Stimulated activated CD8-positive, alpha-beta memory T cell treated with anti-CD3 and anti-CD28 coated beads, Interleukin-12 subunit alpha, Interleukin-12 subunit beta, amount 100 ng/mL, for 24 hours (primary cell): ENCODE data around the gene NRGN.
A peak's percentile ranks its signal among the peaks of the same experiment; 100 is the strongest.

ENCODE experiments used
- DNase-seq: peaks from one replicate; pipeline ENCODE4 v3.0.0-alpha.2; 2020; ENCODE audit errors: extremely low read depth

Gene NRGN

DNA sequence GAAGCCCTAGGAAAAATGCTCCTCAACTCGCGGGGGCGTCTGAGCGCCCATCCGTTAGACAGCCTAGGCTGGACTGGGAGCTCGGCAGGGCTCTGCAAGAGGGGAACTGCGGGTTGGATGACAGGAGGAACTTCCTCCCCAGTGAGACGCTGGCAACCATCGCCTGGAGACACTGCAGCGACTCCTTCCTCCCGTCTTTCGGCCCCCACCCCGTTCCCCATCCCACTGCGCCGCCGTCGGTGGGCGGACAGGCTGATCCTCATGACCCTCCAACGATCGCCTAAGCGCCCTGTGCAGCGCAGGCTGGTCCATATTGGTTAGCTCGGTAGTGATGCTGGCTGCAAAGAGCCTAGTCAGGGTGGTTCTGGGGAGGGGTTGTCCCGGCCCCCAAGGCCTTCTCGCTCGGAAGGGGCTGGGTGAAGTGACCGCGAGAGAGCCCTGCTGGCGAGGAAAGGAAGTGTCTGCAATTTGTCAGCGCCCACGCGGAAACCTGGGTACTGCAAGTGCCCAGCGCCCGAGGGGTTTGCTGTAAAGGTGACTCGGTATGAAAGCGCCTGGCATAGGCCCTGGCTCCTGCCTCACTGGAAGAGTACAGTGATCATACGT lies 638 bp downstream of the NRGN start:
- no peak for DNase-seq

DNA sequence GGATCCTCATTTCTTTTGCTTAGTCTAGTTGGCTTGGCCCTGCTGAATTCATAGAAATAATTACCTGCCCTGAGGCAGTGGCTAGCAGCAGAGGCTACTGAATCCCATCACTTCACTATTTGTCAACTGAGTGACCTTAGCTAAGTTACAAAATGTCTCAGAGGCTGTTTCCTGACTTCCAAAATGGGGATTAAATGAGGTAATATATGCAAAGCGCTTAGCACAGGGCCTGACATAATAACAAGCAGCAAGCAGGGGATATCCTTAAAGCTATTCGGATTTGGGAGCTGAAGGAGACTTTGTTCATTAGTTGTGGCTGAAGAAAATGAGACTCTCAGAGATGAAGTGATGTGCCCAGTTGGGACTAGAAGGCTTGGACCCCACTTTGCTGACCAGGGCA lies 2.8 kb downstream of the NRGN start:
- DNase-seq: no peak

DNA sequence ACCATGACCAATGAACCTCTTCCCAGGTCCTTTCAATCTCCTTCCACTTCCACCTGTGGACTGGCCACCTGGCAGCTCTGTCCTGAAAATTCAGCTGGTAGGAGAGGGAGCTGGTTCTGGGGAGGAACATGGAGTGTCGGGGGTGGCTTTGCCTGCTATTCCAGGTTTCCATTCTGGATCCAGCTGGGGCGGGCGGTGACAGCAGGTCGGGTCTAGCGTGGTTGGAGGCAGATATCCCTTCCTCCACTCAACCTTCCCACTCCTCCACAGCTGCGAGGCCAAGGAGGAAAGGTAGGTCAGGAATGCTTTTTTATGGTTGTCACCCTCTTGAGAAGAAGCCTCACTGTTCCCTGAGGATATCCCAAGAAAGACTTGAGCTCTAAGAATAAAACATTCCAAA lies 3.3 kb downstream of the NRGN start:
- no peak for DNase-seq

DNA sequence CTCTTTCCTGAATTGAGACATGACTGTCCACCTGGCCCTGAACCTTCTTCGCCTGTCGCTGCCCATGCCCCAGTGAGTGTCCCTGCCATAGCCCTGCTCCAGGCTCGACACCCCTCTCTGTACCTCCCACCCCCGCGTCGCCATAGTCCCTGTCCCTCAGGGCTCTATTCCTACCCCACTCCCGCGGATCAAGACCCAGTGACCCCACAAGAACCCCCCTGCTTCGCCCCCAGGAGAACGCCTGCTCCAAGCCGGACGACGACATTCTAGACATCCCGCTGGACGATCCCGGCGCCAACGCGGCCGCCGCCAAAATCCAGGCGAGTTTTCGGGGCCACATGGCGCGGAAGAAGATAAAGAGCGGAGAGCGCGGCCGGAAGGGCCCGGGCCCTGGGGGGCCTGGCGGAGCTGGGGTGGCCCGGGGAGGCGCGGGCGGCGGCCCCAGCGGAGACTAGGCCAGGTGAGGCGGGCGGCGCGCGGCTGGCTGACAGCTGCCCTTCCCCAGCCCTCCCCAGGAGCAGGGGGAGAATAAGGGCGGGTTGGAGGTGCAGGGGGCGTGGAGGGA lies 5.6 kb downstream of the NRGN start:
- DNase-seq: no peak

DNA sequence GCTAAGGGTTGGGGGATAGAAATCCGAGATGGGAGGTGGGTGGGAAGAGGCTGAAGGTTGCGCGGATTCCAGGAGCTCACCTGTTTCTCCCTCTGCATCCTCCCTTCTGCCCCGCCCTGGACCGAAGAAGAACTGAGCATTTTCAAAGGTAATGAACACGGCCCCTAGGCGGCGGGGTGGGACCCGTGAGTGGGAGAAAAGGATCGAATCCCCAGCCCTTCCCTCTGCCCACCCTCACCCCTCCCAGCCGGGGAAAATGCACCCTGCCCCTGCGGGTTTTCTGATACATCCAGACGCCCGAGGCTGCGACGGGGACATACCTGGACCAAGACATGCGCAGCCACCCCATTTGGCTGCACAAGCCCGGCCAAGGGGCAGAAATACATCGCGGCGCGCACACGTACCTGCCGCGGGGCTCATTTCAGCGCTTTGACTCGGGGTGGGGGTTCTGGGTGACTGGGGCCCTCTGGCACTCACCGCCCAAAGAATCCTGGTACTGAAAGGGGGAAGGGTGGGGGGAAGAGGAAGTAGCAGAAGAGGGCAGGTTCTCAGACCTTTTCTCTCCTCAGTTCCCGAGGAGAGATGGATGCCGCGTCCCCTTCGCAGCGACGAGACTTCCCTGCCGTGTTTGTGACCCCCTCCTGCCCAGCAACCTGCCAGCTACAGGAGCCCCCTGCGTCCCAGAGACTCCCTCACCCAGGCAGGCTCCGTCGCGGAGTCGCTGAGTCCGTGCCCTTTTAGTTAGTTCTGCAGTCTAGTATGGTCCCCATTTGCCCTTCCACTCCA lies 6.3 kb downstream of the NRGN start:
- no peak for DNase-seq

DNA sequence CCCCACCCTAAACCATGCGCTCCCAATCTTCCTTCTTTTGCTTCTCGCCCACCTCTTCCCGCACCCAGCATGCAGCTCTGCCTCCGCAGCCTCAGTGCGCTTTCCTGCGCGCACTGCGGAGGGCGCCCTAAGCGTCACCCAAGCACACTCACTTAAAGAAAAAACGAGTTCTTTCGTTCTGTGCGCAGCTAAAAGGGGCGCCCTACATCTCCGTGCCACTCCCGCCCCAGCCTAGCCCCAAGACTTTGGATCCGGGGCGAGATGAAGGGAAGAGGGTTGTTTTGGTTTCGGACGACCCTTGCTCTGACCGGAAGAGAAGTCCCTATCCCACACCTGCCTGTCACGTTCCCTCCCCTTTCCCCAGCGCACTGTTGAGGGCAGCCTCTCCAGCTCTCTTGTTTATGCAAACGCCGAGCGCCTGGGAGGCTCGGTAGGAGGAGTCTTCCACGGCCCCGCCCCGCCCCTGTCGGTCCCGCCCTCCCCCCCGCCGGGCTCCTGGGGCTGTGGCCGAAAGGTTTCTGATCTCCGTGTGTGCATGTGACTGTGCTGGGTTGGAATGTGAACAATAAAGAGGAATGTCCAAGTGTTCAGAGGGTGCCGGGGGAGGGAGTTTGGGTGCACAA lies 7.0 kb downstream of the NRGN start:
- DNase-seq: peak; percentile 52

DNA sequence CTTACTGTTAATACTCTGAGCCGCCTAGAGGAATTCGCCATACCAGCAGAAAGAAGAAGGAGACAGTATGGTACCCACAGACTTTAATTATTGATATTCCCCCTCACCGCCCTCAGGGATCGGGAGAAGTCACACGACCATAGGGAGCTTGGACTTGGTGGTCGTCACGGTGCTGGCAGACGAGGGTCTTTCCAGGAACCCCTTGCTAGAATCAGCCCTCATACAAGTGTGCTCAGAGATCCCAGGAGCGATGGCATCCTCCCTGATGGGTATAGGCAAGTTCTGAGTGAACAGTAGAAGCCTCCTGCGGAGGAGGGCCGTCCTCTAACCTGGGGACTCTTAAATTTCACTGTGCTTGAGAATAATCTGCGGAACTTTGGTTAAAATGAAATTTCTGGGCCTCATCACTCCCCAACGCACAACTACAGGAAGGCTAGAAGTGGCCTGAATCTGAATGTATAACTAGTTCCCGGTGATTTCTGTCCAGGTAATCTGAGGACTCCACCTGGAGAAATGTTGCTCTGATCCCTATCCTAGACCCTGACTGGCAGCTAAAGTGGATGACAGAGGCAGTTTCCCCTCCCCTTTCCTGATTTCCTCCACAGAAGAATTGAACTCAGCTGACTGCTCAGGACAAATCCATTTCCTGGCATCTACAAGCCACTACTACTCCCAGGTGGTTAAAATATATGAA lies 7.8 kb downstream of the NRGN start:
- no peak for DNase-seq

DNA sequence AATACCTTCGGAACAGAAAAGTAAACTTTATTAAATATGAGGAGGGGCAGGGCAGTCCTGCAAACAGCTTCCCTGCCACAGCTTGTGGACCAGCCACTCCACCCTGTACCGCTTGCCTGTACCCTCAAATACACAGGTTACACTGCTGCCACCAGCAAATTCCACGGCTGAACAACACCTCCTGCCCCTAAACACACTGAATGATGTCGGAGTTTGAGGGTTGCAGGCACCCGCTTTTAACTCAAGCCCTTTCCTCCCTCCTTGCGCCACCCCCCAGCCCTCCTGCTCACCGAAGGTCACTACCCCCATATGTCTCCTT lies 8.3 kb downstream of the NRGN start:
- DNase-seq: no peak

DNA sequence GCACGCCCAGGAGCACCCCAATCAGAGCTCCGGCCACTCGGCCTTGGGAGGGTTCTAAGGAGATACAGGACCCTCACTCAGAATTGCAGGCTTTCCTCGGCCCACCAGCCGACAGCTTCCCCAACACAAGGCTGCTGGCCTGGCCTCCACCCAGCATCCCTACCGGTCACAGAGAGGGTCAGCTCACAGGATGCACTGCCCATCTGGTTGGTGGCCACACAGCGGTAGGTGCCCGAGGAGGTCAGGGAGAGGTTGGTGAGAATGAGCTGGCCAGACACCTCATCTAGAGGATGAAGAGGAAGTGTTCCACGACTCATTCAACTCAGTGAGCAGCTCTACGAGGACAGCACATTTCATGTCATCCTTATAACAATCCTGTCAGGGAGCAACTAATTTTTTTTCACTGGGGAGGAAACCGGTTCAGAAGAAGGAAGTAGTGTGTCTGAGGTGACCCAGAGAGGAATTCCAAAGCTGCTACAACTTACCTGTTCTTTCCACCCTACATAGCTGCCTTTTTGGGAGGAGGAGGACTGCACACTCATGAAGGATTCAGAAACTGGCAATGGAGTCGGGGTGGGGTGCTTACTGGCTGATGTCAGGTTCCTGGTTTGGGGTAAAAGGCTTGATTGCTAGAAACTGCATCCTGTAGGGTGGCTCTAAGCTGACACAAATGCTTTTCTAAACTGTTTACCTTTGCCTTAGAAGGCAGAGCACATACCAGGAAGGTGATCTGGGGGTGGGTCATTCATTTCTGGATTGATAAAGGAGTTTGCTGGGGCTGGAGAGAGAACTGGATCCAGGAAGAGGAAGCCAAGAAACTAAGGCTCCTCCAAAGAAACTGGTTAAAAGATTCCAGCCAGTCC lies 9.0 kb downstream of the NRGN start:
- no peak for DNase-seq

DNA sequence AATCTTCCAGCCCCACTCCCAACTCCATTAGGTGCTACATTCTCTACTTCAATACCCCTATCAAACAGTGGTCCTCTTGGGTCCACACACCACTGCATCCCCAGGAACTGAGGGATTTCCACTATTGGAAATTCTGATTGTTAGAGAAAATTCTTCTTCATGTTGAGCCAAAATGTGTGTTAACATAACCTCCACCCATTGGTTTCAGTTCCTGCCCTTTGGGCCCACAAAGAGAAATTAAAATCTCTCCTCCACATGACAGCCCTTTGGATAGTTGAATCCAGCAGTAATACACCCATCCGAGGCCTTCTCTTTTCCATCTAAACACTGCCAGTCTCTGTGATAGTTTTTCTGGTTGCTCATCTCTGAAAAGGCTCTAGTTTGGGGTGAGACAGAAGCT lies 10.2 kb downstream of the NRGN start:
- no peak for DNase-seq

DNA sequence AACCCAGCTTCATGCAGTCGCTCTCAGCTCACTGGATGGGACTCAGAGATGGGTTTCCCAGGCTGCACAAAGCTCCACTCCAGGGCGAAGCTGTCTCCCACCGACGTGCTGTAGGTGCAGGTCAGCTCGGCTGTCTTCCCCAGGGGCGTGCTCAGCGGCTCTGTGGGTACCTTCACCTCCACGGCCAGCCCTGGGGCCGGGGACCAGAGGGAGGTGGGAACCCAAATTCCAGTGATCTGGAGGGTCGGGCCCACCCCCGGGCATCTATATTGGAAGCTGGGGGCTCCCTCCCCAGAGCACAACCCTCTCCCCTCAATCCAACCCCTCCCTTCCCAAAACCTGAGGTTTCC lies 11.6 kb downstream of the NRGN start:
- no peak for DNase-seq

DNA sequence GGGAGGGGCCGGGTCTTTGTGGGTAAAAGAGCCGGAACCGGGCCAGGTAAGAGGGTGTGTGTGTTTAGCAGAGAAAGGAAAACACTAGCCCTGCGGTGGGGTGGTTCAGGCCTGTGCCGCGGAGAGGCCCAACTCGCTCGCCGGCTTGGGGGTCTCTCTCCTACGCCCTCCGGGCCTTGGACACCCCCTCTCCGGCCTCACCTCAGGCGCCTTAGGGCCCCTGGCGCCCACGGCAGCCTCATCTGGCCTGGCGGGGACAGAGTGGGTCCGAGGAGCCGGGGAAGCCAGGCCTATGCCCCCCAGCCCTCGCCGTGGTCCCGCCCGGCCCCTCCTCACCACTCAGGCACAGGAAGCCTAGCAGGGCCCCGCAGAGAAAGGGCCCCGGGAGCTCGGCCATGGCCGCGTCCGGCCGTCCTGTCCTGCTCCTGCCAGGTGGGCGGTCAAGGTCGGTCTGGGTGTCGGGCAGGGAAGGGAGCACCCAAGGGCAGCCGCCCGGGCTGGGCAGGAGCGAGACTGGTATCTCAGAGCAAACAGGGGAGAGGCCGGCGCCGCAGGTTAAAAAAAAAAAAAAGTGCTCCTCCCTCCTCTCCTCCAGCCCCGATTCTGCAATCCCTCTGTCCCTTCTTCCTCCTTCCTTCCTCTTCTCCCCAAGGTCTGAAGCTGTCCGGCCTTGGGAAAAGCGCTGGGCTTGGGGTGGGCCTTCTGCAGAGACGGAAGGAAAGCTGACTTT lies 12.2 kb downstream of the NRGN start, which contains the start of gene VSIG2:
VSIG2 (minus strand) TSS at position 515 of the 730 bp plus-strand sequence; CDS start at position 397, 118 bp downstream.
- DNase-seq: no peak

DNA sequence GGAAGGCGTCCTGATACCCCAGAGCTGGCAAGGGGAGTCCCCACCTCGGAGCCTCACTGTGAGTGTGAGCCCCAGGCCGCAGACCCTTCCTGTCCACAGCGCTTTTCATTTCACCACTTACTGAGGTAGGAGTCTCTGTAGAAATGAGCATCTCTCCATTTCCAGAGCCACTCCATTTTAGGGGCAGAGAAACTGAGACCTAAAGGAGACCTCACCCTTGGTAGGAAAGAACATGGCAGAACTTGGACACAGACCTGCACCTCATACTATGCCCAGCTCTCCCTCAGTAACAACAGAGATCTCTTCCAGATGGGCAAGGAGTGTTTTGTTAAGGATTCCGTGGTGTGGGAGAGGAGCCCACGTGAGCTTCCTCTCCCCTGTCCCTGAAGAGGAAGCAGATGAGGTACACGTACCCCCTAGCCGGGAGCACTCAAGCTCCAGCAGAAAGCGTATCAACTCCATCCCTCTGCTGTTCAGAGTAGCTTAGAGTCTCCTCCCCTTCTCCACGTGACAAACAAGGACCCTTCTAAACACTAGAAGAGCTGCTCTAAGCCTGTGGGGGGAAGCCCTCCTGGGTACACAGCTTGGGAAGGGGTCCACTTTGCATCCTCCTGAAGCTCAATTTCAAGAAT lies 12.8 kb downstream of the NRGN start:
- DNase-seq: no peak

DNA sequence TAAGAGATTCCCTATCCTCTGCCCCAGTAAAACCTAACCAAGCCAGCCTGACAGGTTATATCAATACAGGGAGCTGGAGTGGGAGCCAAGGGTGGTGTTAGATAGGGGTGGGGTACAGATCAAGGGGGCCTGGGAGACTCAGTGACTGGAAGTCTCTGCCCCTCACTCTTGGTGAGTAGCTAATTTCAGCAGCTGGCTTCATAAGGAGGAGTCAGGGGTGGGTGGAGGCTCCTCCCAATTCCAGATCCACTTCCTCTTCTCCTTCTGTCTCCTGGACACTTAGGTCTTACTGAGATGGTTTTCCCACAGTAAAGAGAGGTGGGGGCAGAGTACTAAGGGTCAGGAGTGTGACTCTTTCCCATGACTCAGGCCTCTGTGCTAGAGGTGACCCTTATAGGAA lies 13.5 kb downstream of the NRGN start:
- DNase-seq: no peak

DNA sequence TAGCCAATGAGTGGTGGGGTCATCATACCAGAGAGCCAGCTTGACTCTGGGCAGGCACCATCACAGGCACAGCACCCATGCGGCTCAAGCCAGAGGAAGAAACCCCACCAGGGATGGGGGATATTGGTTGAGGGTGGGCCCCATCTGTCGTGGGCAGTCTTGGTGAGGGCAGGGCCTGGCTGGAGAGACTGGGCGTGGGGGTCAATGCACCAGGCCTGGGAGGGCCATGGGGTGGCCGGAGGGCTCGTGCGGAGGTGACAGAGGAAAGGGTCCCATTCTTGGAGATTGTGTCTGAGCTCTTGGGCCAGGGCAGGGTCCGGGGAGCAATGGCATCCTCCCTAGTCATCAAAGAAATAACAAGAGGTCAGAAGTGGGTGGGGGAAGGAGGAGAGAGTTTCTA lies 13.9 kb downstream of the NRGN start:
- no peak for DNase-seq

DNA sequence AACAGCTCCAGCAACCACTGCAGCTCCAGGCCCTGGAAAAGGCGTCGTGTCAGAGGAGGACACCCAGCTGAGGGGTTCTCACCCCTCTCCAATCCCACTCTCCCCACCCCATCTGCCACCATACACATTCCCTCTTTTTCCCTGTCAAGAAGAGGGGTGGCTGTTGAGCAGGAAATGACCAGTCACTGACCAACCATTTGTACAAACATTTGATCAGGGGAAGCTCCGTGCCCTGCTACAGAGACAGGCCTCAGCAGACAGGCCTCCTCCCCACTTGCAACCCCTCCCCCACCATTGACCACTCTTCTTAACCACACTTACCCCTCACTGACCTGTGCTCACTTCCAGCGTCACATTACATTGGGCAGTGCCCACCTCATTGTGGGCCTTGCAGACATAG lies 14.6 kb downstream of the NRGN start:
- no peak for DNase-seq

DNA sequence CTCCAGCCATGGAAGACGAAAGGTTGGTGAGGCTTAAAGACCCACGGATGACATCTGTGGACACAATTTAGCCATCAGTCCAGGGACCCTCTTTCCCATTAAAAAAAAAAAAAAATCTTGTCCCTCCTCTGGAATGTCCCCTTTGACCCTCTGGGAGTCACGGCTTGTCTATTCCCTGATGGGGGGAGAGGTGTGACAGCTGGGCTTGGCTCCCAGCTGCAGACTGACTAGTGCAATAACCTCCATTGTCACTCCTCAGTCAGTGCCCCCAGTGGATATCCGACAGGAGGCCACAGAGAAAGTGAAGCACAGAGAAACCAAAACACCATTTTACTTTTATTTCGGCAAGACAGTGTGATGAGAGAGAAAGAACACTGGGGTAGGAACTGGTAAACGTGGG lies 15.0 kb downstream of the NRGN start:
- DNase-seq: no peak

DNA sequence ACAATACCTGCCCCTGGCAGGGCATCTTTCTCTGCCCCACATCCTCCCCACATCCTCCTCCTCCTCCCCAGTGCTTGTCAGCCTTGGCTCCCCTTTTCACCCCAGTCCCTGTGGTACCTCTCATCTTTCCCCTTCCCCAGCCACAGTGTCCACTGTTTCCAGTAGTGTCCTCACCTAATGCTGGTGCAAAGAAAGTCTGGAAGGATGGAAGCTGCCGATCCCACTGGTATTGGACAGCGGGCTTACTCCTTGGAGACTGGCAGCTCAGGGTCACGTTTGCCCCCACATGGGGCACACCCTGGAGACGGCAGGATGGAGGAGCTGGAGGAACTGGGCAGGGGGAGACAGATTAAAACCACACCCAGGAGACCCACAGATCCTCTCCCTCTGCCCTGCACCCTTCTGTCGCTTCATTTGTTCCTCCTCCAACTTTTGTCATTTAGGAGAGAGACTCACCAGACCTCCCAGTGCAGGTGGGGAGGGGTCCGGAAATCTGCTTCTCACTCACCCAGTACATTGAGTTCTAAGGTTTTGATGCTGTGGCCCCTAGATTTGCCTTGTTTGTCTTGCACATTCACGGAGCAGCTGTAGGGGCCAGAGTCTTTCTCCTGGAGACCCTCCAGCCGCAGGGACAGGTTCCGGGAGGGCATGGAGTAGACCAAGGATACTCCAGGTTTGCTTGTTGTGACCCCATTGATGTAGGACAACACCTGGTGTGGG lies 16.5 kb downstream of the NRGN start:
- no peak for DNase-seq

DNA sequence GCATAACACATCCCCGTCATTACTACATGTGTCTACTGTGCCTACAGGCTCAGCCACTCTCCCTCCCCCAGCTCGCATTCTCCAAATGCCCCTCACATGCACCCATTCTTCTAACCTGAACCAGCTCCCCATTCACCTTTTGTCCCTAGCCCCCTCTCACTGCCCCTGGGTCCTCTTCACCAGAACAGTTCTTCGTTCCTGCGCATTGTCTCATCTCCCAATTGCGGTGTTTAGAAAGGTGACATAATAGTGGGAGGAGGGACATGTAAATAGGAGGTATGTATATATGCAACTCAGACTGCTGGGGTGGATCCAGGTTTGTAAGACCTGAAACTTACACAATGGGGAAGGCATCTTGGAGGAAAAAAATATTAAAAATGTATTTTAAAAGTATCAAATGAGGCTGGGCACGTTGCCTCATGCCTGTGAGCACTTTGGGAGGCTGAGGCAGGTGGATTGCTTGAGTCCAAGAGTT lies 17.0 kb downstream of the NRGN start:
- no peak for DNase-seq

DNA sequence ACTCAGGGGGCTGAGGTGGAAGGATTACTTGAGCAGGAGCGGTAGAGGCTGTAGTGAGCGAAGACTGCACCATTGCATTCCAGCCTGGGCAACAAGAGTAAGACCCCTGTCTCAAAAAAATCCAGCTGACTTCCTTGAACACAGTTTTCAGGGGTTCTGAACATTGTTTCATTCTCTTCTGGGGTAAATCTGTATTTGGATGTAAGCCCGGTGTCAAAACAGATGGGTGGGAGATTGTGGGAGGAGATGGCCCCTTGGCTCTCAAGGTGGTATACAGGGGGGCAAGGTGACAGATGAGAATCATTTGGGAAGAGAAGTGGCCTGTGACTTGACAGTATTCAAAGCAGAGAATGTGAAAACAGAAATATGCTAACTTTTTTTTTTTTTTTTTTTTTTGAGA lies 17.6 kb downstream of the NRGN start:
- DNase-seq: no peak
